Bone marrow (tissue), 2 donors: Measurements from ENCODE around the gene COL23A1.
"Not testable (repeated sequence)": the region's sequence is repeated elsewhere in the genome, so short reads cannot be mapped to it uniquely, and the experiment has no call there.

Experiments
- DNase-seq, 2 donors: peaks; one replicate each; lab custom pipeline; 2025; lab: John Stamatoyannopoulos, UW

COL23A1 gene

GRCh38 chr5:178261666-178262600, 328.3 kb downstream of the COL23A1 start:
- no peak for DNase-seq

GRCh38 chr5:178259623-178260536, 330.3 kb downstream of the COL23A1 start:
- DNase-seq = no peak

GRCh38 chr5:178257650-178258049, 332.5 kb downstream of the COL23A1 start:
- no peak for DNase-seq

- DNase-seq = no peak
These were observed 333.4 kb downstream of the COL23A1 start for GRCh38 chr5:178256746-178257145.

GRCh38 chr5:178253632-178254031, 336.6 kb downstream of the COL23A1 start:
- DNase-seq = not testable (repeated sequence)

- DNase-seq = no peak
These were observed 337.9 kb downstream of the COL23A1 start for GRCh38 chr5:178252258-178252657.

GRCh38 chr5:178250263-178250662, 339.9 kb downstream of the COL23A1 start:
- DNase-seq = no peak

- no peak for DNase-seq
These were observed 340.8 kb downstream of the COL23A1 start for GRCh38 chr5:178249191-178249989.

GRCh38 chr5:178248750-178249149, 341.4 kb downstream of the COL23A1 start:
- DNase-seq = no peak

GRCh38 chr5:178247481-178248456, 342.4 kb downstream of the COL23A1 start:
- DNase-seq = no peak

- no peak for DNase-seq
These were observed 343.4 kb downstream of the COL23A1 start for GRCh38 chr5:178246624-178247279.

- DNase-seq = no peak
These were observed 344.8 kb downstream of the COL23A1 start for GRCh38 chr5:178245389-178245788.

- DNase-seq = peak in 1 of 2 donors; percentile 19
These were observed 345.6 kb downstream of the COL23A1 start for GRCh38 chr5:178244576-178244975.

GRCh38 chr5:178242416-178242815, 347.8 kb downstream of the COL23A1 start:
- no peak for DNase-seq

- peak; percentile 61 to 64 for DNase-seq
These were observed 348.4 kb downstream of the COL23A1 start for GRCh38 chr5:178241688-178242231.

- peak; percentile 61 to 83 for DNase-seq
These were observed 348.9 kb downstream of the COL23A1 start for GRCh38 chr5:178241231-178241663.

GRCh38 chr5:178240766-178241165, 349.4 kb downstream of the COL23A1 start:
- peak in 1 of 2 donors; percentile 46 for DNase-seq

- DNase-seq = no peak
These were observed 349.9 kb downstream of the COL23A1 start for GRCh38 chr5:178240341-178240741.

- peak in 1 of 2 donors; percentile 61 for DNase-seq
These were observed 350.4 kb downstream of the COL23A1 start for GRCh38 chr5:178239626-178240301.
